T follicular helper cell (primary cell): Measurements from ENCODE around the gene SLC49A3.

Experiments used
- DNase-seq: peaks from one replicate; pipeline ENCODE4 v3.0.0-alpha.2; 2020; ENCODE audit warnings: low read depth

The SLC49A3 gene

DNA sequence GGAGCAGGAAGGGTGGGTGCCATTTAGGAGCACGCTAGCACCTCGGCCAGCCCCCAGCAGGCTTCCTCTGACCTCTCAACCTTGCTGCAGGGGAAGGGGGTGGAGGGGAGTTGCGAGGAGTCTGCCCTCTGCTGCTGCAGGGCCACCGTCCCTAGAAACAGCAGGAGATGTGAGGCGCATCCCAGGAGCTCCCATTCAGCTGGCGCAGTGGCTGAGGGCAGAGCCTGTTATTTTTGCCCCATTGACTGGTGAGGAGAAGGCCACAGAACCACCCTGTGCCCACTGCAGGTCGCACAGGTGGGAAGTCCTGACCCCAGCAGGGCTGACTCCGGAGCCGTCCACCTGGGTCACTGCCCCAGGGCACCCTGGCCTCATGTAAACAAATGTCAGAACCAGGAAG lies 55.5 kb downstream of the SLC49A3 start:
- DNase-seq, result no peak

DNA sequence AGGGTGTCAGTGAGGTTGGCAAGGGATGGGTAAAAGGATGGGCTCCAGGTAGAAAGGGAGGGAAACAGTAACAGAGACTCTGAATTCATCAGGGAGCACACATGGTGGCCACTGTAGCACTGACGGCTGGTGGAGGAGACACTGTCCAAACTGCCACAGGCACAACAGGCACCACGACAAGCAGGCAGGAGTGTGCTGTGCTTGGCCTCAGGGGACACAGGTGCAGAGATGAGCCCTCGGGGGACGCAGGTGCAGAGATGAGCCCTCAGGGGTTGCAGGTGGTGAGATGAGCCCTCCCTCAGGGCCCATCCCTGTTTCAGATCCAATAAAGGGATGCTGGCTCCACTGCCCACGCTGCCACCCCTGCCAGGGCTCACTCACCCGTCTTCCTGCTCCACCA lies 56.0 kb downstream of the SLC49A3 start:
- DNase-seq, result no peak

DNA sequence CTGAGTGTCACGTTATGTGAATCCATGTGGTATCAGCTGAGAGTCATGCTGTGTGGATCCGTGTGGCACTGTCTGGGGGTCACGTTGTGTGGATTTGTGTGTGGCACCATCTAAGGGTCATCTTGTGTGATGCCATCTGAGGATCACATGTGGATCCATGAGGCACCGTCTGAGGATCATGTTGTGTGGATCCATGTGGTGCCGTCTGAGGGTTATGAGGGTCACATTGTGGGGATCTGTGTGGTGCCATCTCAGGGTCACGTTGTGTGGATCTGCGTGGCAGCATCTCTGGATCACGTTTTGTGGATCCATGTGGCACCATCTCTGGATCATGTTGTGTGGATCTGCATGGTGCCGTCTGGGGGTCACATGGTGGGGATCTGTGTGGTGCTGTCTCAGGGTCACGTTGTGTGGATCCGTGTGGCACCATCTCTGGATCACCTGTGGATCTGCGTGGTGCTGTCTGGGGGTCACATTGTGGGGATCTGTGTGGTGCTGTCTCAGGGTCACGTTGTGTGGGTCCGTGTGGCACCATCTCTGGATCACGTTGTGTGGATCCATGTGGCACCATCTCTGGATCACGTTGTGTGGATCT lies 56.7 kb downstream of the SLC49A3 start:
- no peak for DNase-seq
